ENCODE results near the gene ZNF397.

ZNF397 gene

GRCh38 chr18:35306588-35307250 lies 65.9 kb downstream of the ZNF397 start:
- no peak for DNase-seq
